ENCODE results near the gene VAV3. TPM values are rescaled to one million over a fixed set of nuclear protein-coding genes. Genes with fewer than 3 reads are reported as not detected.
"Not testable (repeated sequence)": the region's sequence is repeated elsewhere in the genome, so short reads cannot be mapped to it uniquely, and the experiment has no call there.

The VAV3 gene
- total RNA-seq, 2 experiments from 2014 or later, result 2.3 to 8.3 TPM

GRCh38 chr1:107704911-107705310, 260.1 kb downstream of the VAV3 start:
- intact Hi-C loops (cut with micrococcal nuclease; ENCODE audit: unreplicated experiment), result no loop called here
- ChIA-PET POLR2A (no interaction called here), CTCF (ENCODE audit: unreplicated experiment) (no interaction called here)
- Histone ChIP-seq H3K36me3 (ENCODE audit: insufficient read depth, low read length) (no peaks in the 10 kb centered on the region), H3K9me2 (ENCODE audit: insufficient read depth, low read length) (no peaks in the 10 kb centered on the region; the same call in 1 of the 2 replicates), H2AFZ (ENCODE audit: low read length) (no peak overlapping the region), H3K4me3 (ENCODE audit: low read depth, low read length, poor library complexity, severe bottlenecking) (no peak overlapping the region), H4K20me1 (ENCODE audit: insufficient read depth, low read length) (no peaks in the 10 kb centered on the region), H3K9me3 (ENCODE audit: low read length) (no peaks in the 10 kb centered on the region), H3K79me2 (ENCODE audit: insufficient read depth, low read depth, low read length) (no peaks in the 10 kb centered on the region), H3K27ac (ENCODE audit: low read depth, low read length, poor library complexity, severe bottlenecking) (no peak overlapping the region), H3K4me1 (ENCODE audit: insufficient read depth, low read length, poor library complexity, severe bottlenecking) (peaks cover 25% of the 10 kb centered on the region), H3K4me2 (ENCODE audit: low read length) (no peak overlapping the region)
- no TSS peak for BruUV-seq (replicated peaks)
- no peak for TF ChIP-seq CTCF (conservative IDR thresholded peaks at IDR 0.05; ENCODE audit: low read length)
- no peak for TF ChIP-seq EZH2phosphoT487 (IDR thresholded peaks at IDR 0.05; ENCODE audit: borderline replicate concordance, low read depth, low read length)
- DNase-seq (ENCODE audit: low spot score), result no peak

GRCh38 chr1:107702946-107703571, 261.9 kb downstream of the VAV3 start:
- no peaks in the 10 kb centered on the region for H3K9me3 ChIP-seq (ENCODE audit: low read length)
- no peaks in the 10 kb centered on the region for H4K20me1 ChIP-seq (ENCODE audit: insufficient read depth, low read length)
- H3K4me1 ChIP-seq (ENCODE audit: insufficient read depth, low read length, poor library complexity, severe bottlenecking), result peaks cover 23% of the 10 kb centered on the region
- no peak overlapping the region for H3K4me2 ChIP-seq (ENCODE audit: low read length)
- no peak overlapping the region for H2AFZ ChIP-seq (ENCODE audit: low read length)
- no TSS peak for BruUV-seq (replicated peaks)
- H3K36me3 ChIP-seq (ENCODE audit: insufficient read depth, low read length), result no peaks in the 10 kb centered on the region
- no peaks in the 10 kb centered on the region; the same call in 1 of the 2 replicates for H3K9me2 ChIP-seq (ENCODE audit: insufficient read depth, low read length)
- no peaks in the 10 kb centered on the region for H3K79me2 ChIP-seq (ENCODE audit: insufficient read depth, low read depth, low read length)
- TF ChIP-seq CTCF (conservative IDR thresholded peaks at IDR 0.05; ENCODE audit: low read length) (no peak), EZH2phosphoT487 (IDR thresholded peaks at IDR 0.05; ENCODE audit: borderline replicate concordance, low read depth, low read length) (no peak)
- DNase-seq (ENCODE audit: low spot score), result no peak
- H3K27ac ChIP-seq (ENCODE audit: low read depth, low read length, poor library complexity, severe bottlenecking), result no peak overlapping the region
- H3K4me3 ChIP-seq (ENCODE audit: low read depth, low read length, poor library complexity, severe bottlenecking), result no peak overlapping the region
- ChIA-PET CTCF (ENCODE audit: unreplicated experiment) (no interaction called here), POLR2A (interaction anchor here (0.7 kb wide), 4 partner anchors 11 to 456 kb away, joined by 3 to 6 read pairs (median 4); no protein-coding TSS in a partner anchor)
- intact Hi-C loops (cut with micrococcal nuclease; ENCODE audit: unreplicated experiment), result no loop called here

GRCh38 chr1:107700651-107701050, 264.3 kb downstream of the VAV3 start:
- H3K36me3 ChIP-seq (ENCODE audit: insufficient read depth, low read length); DNase-seq (ENCODE audit: low spot score); H3K4me2 ChIP-seq (ENCODE audit: low read length); H3K9me2 ChIP-seq (ENCODE audit: insufficient read depth, low read length); H4K20me1 ChIP-seq (ENCODE audit: insufficient read depth, low read length); H3K4me1 ChIP-seq (ENCODE audit: insufficient read depth, low read length, poor library complexity, severe bottlenecking); H2AFZ ChIP-seq (ENCODE audit: low read length); H3K27ac ChIP-seq (ENCODE audit: low read depth, low read length, poor library complexity, severe bottlenecking); CTCF ChIA-PET (ENCODE audit: unreplicated experiment); H3K9me3 ChIP-seq (ENCODE audit: low read length); intact Hi-C loops (cut with micrococcal nuclease; ENCODE audit: unreplicated experiment); H3K79me2 ChIP-seq (ENCODE audit: insufficient read depth, low read depth, low read length); BruUV-seq (replicated peaks); H3K4me3 ChIP-seq (ENCODE audit: low read depth, low read length, poor library complexity, severe bottlenecking): not testable (repeated sequence)
- POLR2A ChIA-PET, result interaction anchor here (0.8 to 1.3 kb wide), 2 partner anchors 8 to 12 kb away, joined by 3 read pairs; no protein-coding TSS in a partner anchor

Data from OCI-LY7 (cell line).